GM08714 (cell line): ENCODE measurements around the gene ADGRL3.
"Not testable (repeated sequence)": the region's sequence is repeated elsewhere in the genome, so short reads cannot be mapped to it uniquely, and the experiment has no call there.

Experiments
- H3K4me3 ChIP-seq: fragments of 200-500 bp; sonication (Bioruptor generic); 2 replicates; pipeline ENCODE4 v1.5.1; 2014; ENCODE audit warnings: mild to moderate bottlenecking, low read length, inconsistent platforms
- ZNF274 ChIP-seq: IDR thresholded peaks from 2 replicates; pipeline ENCODE4 v1.6.1; 2012; ENCODE audit warnings: mild to moderate bottlenecking, low read depth, low read length

Gene ADGRL3

GRCh38 chr4:61812171-61812570 lies 612.0 kb downstream of the ADGRL3 start:
- no peak for TF ChIP-seq ZNF274
- no peak overlapping the region for H3K4me3 ChIP-seq

DNA sequence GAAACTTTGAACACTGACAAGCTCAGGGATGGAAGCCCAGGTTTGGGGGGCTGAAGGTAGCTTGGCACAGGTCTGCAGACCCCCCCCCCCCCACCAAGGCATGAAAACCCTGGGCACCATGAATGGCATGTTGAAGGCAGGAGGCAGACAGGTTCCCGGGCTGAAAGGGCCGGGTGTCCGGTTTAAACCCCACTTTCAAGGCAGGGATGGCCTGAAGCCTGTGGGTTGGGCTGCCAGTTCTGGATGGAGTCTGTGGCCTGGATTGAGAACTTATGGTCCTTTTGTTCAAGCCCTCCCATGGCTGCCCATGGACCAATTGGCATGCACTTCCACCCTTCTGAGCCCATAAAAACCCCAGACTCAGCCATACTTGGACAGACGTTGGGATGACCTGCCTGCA lies 616.9 kb downstream of the ADGRL3 start:
- H3K4me3 ChIP-seq, result no peak overlapping the region
- no peak for TF ChIP-seq ZNF274

DNA sequence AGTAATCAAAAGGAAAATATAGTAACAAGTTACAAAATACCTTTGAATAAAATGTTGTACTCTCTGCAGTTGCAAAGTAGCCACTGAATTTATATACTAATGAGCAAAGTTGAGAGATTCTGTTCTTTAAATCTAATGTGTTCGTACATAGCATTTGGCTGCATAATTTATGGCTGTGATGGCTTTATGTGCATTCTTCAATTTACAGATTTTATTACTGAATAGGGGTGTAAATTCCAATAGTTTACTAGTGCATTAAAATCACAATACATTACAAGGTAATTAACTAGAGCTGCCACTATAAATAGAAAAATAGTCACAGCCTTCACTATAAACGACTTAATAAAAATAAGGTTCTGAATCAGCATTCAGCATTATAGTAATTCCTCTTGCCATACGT lies 620.0 kb downstream of the ADGRL3 start:
- no peak overlapping the region for H3K4me3 ChIP-seq
- TF ChIP-seq ZNF274, result no peak

DNA sequence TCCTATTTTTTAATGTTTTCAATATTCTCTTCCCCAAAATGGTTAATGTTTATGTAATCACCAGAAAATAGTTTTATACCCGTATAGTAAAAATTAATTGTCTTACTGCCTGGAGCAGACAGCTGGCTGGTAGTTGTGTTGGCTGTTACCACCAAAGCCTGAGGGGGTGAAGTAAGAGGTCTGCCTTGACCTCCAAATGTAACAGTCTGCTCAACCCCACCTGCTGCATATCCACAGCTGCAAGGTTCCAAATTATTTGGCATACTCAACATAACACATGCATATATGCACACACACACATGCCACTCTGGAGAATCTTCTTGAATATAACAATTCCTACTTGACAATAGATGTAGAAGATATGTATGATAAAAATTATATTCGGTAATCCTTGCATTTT lies 624.3 kb downstream of the ADGRL3 start:
- no peak for TF ChIP-seq ZNF274

GRCh38 chr4:61827907-61828391 lies 627.8 kb downstream of the ADGRL3 start:
- no peak overlapping the region for H3K4me3 ChIP-seq
- no peak for TF ChIP-seq ZNF274

More for the DNA sequence above, 624.3 kb downstream of the ADGRL3 start:
- no peak overlapping the region for H3K4me3 ChIP-seq

GRCh38 chr4:61828960-61829359 lies 628.8 kb downstream of the ADGRL3 start:
- TF ChIP-seq ZNF274, result no peak
- H3K4me3 ChIP-seq, result no peak overlapping the region

DNA sequence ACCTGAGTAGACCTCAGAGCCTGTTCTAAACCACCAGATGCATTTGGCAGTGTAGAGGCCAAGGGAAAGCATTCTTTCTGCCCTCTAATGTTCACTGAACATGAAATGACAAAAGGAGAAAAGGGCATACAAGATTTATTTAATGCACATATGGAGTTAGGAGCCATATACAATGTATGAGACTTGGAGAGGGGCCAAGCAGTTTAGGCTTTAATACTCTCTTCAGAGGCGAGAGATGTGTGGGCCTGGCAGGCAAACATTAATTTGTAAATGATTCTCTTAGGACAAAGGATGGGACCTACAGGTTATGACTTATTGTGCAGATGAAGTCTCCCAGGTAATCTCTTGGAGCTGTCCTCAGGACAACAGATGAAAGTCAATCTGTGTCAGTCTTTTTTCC lies 631.9 kb downstream of the ADGRL3 start:
- H3K4me3 ChIP-seq, result no peak overlapping the region
- TF ChIP-seq ZNF274, result no peak

GRCh38 chr4:61837395-61837794 lies 637.3 kb downstream of the ADGRL3 start:
- no peak for TF ChIP-seq ZNF274
- H3K4me3 ChIP-seq, result no peak overlapping the region

- no peak for TF ChIP-seq ZNF274
- no peak overlapping the region for H3K4me3 ChIP-seq
Measured at GRCh38 chr4:61838072-61838471, 637.9 kb downstream of the ADGRL3 start.

DNA sequence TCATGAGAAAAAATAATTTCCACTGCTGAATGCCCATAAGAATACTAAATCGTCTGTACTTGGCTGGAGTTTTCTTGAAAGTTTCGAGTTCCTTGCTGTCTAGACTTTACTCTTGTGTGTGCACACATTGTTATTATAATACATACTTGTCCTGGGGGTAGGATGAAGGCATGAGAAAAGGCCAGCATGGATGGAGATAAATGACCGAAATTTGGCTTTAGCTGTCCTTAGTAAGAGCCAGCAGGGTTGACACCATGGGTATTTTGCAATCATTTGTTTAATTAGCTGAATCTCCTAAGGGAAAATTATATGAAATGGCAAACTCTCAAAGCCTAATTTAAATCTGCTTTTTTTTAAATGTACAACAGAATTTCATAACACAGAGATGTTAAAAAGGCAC lies 641.6 kb downstream of the ADGRL3 start:
- no peak for TF ChIP-seq ZNF274
- H3K4me3 ChIP-seq, result no peak overlapping the region

GRCh38 chr4:61851126-61851525 lies 651.0 kb downstream of the ADGRL3 start:
- no peak for TF ChIP-seq ZNF274
- H3K4me3 ChIP-seq, result no peak overlapping the region

GRCh38 chr4:61852105-61852504 lies 652.0 kb downstream of the ADGRL3 start:
- not testable (repeated sequence) for H3K4me3 ChIP-seq

- no peak for TF ChIP-seq ZNF274
- no peak overlapping the region for H3K4me3 ChIP-seq
Measured at GRCh38 chr4:61853041-61853440, 652.9 kb downstream of the ADGRL3 start.

DNA sequence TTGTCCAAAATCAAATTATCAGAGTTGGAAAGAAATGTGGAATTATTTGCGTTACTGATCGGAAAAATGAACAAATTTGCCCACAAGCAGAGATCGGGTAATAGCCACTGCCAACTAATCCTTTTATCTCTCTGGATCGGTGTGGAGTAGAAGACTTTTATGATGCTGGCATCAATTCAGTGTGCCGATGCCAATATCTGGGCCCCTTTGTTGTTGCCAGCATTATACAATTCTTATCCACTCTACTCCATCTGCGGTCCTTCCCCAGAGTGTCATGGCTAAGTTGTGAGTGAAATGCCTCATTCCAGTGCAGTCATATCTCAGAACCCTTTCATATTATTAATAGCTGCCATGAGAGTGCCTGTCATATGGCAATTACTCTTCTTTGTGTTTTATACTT lies 660.2 kb downstream of the ADGRL3 start:
- TF ChIP-seq ZNF274, result no peak
- H3K4me3 ChIP-seq, result no peak overlapping the region

DNA sequence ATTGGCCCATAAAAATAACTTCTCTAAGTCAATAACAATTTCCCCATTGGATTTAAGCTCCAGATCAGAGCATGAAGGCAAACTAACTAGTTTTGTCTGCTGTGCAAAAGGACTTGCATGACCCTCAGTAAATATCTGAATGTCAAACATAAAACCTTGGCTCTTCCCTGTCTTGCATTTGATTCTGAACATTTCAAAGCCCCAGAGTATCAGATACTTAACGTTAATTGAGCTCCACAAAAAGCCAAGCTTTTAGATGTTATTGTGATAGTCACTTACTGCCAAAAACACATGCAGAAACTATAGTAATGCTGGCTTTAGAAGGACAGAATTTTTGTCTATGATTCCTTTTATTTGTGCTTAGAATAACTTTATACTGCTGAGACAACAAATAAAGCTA lies 664.2 kb downstream of the ADGRL3 start:
- no peak for TF ChIP-seq ZNF274
- no peak overlapping the region for H3K4me3 ChIP-seq

DNA sequence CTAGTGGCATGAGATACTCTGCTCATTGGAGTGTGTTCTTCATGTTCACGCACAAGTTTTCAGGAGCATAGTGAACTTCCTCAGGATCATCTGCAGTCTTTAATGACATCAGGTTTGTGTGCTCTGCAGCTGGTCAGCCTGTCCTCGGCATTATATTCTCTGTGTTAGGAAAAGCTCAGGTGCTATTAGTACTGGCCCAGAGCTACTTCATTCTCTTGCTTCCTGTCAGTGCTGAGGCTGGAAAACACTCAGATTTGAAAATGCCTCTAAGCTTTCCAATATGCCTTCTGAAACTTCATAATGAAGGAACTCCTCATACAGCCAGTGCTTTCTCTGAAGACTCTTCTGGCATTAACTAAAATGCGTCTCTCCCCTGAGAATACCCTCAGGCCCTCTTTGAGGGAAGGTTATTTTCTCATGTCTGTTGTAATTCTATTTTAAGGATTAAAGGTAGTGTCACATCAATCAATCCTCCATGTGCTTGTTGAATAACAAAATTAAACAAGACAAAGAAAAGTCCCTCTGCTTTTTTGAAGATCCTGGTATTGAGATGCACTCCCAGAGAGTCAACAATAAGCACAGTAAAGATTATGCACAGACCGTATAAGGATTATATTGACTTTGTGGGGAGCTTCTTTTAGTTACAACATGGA lies 666.4 kb downstream of the ADGRL3 start:
- no peak for TF ChIP-seq ZNF274
- no peak overlapping the region for H3K4me3 ChIP-seq

GRCh38 chr4:61872983-61873382 lies 672.9 kb downstream of the ADGRL3 start:
- no peak overlapping the region for H3K4me3 ChIP-seq
- TF ChIP-seq ZNF274, result no peak
